Activated CD8-positive, alpha-beta memory T cell treated with anti-CD3 and anti-CD28 coated beads, Interleukin-2, amount 50 U/mL, for 1 hour (primary cell): ENCODE data around the gene DYNC1I1.

Source experiments
- DNase-seq: peaks from one replicate; pipeline ENCODE4 v3.0.0-alpha.2; 2020; ENCODE audit errors: extremely low read depth

The DYNC1I1 gene

GRCh38 chr7:95861041-95861440 is 88.7 kb downstream of the DYNC1I1 start:
- no peak for DNase-seq

GRCh38 chr7:95863623-95864022 is 91.3 kb downstream of the DYNC1I1 start:
- DNase-seq, result no peak

- no peak for DNase-seq
Measured at GRCh38 chr7:95865716-95866371, 93.5 kb downstream of the DYNC1I1 start.

DNA sequence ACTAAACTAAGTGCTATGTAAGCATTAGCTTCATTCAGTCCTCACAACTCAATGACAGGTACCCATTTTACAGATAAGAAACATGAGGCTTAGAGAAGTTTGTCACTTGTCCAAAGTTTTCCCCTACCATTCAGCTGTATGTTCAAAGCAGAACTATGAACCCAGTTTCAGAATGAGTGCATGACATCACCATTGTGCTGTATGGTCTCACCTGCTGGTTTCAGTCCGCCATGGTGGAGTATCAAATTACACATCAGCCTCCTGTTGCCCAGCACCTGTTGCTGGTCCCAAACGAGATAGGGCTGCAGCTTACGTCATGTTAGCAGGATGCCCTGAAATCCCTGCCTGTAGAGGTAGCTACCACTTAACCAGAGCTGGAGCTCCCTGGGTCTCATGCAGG is 95.0 kb downstream of the DYNC1I1 start:
- no peak for DNase-seq

DNA sequence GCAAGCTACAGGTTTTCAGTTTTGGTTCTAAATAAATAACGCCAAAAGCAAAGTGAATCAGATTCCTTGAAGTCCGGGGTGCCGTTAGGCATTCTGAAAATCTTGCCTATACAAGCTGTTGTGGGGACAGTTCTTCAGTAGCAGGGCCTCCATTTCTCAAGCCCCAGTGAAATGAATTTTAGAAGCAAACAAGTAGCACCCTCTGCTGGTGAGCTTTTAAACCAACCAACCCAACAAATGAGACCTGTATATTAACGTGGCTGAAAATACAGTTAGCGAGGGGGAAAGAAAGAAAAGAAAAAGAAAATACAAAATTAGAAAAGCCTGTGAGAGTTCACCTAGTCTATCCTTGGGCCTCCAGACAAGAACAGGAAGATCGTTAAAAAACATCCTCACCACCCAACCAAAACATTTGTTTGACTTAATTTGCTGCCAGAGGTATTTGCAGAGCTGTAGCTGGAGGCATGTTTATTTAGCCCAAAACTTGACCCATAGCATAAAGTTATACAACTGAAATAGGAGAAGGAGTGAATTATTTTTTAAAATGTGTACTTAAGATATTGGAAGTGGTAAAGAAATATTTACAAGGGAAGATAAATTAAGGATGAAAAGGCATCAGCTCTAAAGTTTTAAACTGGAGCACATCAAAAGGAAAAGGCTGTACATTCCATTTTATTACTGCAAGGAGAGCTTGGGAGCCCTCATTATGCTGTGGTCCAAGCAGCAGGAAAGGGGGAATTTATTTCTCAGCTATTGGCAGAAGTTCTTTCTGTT is 98.9 kb downstream of the DYNC1I1 start:
- no peak for DNase-seq

- DNase-seq, result no peak
Measured at GRCh38 chr7:95871896-95872295, 99.5 kb downstream of the DYNC1I1 start.

DNA sequence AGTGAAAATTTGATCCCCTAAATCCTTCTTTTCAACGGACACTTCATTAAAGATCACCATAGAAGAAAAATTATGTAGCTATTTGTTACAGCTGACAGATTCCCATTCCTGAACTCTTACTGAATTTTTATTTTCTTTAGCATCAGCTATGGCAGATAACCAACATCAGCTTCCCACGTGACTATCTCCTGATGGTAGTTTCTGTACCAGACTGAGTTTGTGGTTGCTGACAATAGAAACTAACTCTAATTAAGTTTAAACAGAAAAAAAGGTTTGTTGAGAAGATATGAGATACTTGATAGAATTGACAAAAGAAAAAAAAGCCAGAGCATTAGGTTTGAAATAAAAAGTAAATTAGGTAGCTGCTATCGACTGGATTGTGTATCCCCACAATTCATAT is 101.8 kb downstream of the DYNC1I1 start:
- no peak for DNase-seq

DNA sequence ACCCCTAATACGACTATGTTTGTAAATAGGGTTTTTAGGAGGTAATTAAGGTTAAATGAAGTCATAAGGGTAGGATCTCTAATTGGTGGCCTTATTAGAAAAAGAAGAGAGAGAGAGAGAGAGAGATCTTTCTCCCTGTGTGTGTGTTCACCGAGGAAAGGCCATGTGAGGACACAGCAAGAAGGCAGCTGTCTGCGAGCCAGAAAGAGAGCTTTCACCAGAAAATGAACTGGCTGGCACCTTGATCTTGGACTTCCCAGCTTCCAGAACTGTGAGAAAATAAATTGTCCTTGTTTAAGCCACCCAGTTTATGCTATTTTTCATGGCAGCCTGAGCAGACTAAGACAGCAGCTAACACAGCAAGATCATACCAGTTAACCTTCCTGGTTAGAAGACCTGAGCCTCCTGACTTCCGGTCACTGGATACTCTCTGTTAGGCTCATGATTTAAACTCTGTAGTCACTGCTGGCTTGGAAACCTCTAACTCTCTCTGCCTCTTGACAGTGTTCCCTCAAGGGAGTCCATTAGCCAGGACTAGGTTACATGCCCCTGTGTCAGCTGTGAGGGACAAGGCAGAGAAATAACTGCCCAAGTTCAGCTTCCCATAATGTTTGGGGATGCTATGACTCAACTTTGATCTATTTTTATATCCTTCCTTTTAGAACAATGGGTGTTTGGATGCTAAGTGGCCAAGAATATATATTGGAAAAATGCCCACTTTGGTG is 102.3 kb downstream of the DYNC1I1 start:
- no peak for DNase-seq

GRCh38 chr7:95875519-95875918 is 103.2 kb downstream of the DYNC1I1 start:
- no peak for DNase-seq

GRCh38 chr7:95878677-95879076 is 106.3 kb downstream of the DYNC1I1 start:
- DNase-seq, result no peak

- DNase-seq, result no peak
Measured at GRCh38 chr7:95881597-95881996, 109.2 kb downstream of the DYNC1I1 start.

DNA sequence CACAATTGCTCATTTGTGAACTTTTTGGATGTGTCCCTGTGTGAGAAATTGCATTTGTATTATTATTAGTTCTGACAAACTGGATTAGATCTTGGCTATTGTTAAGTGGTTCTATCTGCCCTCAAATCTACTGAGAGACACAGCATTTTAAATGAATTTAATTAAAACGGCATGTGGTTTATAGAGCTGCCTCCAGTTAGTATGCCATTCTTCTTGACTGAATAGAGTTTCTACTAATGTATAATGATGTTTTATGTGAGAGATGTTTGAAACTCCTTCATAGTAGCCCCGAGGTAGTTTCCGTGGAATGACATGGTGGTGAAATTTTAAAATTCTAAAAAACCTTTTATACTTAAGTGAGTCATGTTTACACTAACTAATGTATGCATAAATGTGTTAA is 110.9 kb downstream of the DYNC1I1 start:
- DNase-seq, result no peak

- DNase-seq, result no peak
Measured at GRCh38 chr7:95886501-95887090, 114.2 kb downstream of the DYNC1I1 start.

GRCh38 chr7:95893484-95893883 is 121.1 kb downstream of the DYNC1I1 start:
- no peak for DNase-seq

- no peak for DNase-seq
Measured at GRCh38 chr7:95897557-95898251, 125.3 kb downstream of the DYNC1I1 start.

DNA sequence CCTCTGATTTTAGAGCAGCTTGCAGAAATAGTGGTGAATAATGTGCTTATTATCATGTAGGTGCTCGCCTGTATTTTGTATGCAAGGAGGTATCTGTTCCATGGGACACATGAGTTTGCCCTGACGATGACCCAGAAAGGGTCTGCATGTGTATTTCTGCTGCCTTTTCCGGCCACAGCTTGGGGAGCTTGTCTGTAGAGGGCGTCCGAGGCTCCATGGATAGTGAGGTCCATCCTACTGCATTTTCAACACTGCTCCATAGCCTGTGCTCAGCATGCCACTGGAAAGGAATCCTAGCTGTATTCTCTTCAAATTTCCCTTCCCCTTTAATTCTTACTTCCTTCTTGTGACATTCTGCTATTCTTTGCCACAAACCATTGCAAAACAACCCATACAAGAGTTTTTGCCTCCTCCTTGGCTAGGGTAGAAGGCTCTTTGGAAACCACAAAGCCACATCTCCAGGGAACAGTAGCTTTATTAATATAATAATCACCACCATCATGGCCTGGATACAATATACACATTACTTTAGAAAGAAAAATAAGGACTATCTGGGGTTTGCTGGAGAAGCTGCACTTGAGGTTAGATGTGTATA is 127.7 kb downstream of the DYNC1I1 start:
- no peak for DNase-seq

DNA sequence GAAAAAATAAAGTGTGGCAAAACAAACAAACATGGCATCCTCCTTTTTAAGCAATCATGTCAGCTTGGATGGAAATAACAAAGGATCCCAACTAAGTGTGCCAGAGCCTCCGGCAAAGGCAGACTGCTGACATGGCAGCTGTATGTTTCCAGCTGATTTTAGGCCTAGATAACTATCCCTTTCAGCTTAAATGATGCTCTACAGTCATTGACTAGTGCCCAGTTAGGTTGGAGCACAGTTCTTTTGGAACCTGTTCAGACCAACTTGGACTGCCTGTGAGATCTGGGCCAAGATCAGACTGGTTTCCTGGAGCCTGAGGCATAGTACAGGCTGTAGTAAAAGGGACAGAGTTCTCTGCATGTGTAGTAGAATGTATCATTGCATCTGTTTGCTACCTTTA is 128.7 kb downstream of the DYNC1I1 start:
- no peak for DNase-seq

DNA sequence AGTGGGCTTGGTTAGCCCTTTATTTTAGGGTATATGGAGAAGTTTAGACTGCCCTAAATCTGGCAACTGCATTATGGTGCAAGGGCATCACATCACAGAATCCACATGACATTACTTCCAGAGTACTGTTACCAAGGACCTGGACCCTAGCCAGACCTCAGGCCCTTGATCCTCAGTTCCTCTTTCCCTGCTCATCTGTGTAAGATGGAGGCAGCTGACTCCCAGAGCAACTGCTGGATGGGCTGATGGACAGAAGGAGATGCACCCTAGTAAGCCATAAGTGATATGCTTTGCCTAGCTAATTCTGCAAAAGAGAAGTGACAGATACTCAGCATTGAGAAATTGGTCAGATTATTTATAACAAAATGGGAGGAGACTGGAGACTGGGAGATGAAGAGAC is 131.7 kb downstream of the DYNC1I1 start:
- no peak for DNase-seq

- no peak for DNase-seq
Measured at GRCh38 chr7:95905167-95905566, 132.8 kb downstream of the DYNC1I1 start.

DNA sequence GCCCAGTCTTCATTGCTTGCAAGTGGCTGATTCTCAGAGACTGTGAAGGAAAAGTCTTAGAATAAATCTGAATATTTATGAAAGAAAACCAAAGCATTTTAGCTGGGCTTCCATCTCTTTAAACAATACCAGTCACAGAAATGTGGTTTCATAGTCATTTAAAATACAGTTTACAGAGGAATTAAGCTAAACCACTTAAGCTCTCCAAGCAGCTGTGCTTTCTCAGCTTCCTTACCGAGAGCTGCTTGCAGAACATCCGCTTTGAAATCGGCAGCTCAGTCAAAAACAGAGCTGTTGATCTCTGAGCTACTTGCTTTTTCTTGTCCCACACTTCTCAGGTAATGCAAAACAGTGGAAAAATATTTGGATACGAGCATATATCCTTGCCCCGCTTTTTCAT is 134.5 kb downstream of the DYNC1I1 start:
- DNase-seq, result no peak

- DNase-seq, result no peak
Measured at GRCh38 chr7:95907337-95907736, 135.0 kb downstream of the DYNC1I1 start.
